Peyer's patch (tissue), 4 donors: Measurements from ENCODE around the gene MRPL46.

ENCODE experiments used
- POLR2A ChIP-seq, 2 donors: fragments of 450-650 bp; IDR thresholded peaks; one replicate each; pipeline ENCODE4 v1.5.1; 2017; ENCODE audit warnings: antibody characterized with exemption in 2 of 2, mild to moderate bottlenecking in 2 of 2, moderate library complexity in 2 of 2
- TF ChIP-seq, protein P1 (sequence below), 6 experiments: fragments of 450-650 bp in 4 of 6; fragments of 200-600 bp in 2 of 6; sonication (generic) in 1 of 6; IDR thresholded peaks; one replicate each; pipeline ENCODE4 v1.5.1; 2017 to 2019; ENCODE audit warnings: antibody characterized with exemption in 6 of 6, mild to moderate bottlenecking in 3 of 6, moderate library complexity in 1 of 6

- TF ChIP-seq, protein P1, sequence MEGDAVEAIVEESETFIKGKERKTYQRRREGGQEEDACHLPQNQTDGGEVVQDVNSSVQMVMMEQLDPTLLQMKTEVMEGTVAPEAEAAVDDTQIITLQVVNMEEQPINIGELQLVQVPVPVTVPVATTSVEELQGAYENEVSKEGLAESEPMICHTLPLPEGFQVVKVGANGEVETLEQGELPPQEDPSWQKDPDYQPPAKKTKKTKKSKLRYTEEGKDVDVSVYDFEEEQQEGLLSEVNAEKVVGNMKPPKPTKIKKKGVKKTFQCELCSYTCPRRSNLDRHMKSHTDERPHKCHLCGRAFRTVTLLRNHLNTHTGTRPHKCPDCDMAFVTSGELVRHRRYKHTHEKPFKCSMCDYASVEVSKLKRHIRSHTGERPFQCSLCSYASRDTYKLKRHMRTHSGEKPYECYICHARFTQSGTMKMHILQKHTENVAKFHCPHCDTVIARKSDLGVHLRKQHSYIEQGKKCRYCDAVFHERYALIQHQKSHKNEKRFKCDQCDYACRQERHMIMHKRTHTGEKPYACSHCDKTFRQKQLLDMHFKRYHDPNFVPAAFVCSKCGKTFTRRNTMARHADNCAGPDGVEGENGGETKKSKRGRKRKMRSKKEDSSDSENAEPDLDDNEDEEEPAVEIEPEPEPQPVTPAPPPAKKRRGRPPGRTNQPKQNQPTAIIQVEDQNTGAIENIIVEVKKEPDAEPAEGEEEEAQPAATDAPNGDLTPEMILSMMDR (IDR thresholded peaks at IDR 0.05), result no peak
- TF ChIP-seq POLR2A (IDR thresholded peaks at IDR 0.05), result no peak
These were observed 44.9 kb upstream of the MRPL46 start for GRCh38 chr15:88512078-88512477.
